HCT116 (cell line): Measurements from ENCODE around the gene MAT2B.

ENCODE experiments used
- EZH2 ChIP-seq: fragments of 200-600 bp; sonication (generic); IDR thresholded peaks from 2 replicates; pipeline ENCODE4 v1.6.1; 2017; ENCODE audit warnings: antibody characterized with exemption, mixed run types
- SRF ChIP-seq: IDR thresholded peaks from 2 replicates; pipeline ENCODE4 v1.6.1; 2012; ENCODE audit warnings: low read depth
- TF ChIP-seq, protein P1 (sequence below), 3 experiments: fragments of 200-600 bp in 1 of 3; sonication (generic) in 1 of 3; IDR thresholded peaks in 2 of 3; conservative IDR thresholded peaks in 1 of 3; 2 replicates each; pipeline ENCODE4 v1.5.1; 2012 to 2017; ENCODE audit warnings: low read depth in 2 of 3, low read length in 2 of 3, antibody characterized with exemption in 1 of 3, borderline replicate concordance in 1 of 3, control low read depth in 1 of 3, mild to moderate bottlenecking in 1 of 3, mixed read lengths in 1 of 3, mixed run types in 1 of 3, moderate library complexity in 1 of 3; ENCODE audit not compliant: insufficient read depth in 1 of 3
- TF ChIP-seq, protein P2 (sequence below): IDR thresholded peaks from 2 replicates; pipeline ENCODE4 v1.6.1; 2012; ENCODE audit warnings: low read depth

DNA sequence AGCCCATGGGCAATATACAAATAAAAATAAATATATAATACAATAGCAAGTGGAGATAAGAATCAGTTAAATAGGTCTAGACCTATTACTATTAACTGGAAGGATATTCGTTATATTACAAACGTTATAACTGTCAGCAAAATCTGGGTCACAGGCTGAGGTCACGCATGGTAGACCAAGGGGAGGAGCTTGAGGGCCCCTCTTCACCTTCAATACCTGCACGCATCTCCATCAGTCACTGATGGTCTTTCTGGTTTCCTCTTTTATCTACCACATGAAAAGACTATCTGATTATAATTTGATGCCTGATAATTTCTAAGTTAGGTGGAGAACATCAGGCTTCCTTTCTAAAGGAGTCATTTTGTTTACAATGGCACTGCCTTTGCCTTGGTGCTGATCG is 43.2 kb downstream of the MAT2B start:
- TF ChIP-seq EZH2 (no peak), SRF (no peak)
- TF ChIP-seq, protein P1, sequence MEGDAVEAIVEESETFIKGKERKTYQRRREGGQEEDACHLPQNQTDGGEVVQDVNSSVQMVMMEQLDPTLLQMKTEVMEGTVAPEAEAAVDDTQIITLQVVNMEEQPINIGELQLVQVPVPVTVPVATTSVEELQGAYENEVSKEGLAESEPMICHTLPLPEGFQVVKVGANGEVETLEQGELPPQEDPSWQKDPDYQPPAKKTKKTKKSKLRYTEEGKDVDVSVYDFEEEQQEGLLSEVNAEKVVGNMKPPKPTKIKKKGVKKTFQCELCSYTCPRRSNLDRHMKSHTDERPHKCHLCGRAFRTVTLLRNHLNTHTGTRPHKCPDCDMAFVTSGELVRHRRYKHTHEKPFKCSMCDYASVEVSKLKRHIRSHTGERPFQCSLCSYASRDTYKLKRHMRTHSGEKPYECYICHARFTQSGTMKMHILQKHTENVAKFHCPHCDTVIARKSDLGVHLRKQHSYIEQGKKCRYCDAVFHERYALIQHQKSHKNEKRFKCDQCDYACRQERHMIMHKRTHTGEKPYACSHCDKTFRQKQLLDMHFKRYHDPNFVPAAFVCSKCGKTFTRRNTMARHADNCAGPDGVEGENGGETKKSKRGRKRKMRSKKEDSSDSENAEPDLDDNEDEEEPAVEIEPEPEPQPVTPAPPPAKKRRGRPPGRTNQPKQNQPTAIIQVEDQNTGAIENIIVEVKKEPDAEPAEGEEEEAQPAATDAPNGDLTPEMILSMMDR (IDR thresholded peaks at IDR 0.05 in 2 of 3, conservative IDR thresholded peaks at IDR 0.05 in 1 of 3; ENCODE audit: borderline replicate concordance in 1 of 3, insufficient read depth in 1 of 3, low read depth in 2 of 3, low read length in 2 of 3) = no peak
- TF ChIP-seq, protein P2, sequence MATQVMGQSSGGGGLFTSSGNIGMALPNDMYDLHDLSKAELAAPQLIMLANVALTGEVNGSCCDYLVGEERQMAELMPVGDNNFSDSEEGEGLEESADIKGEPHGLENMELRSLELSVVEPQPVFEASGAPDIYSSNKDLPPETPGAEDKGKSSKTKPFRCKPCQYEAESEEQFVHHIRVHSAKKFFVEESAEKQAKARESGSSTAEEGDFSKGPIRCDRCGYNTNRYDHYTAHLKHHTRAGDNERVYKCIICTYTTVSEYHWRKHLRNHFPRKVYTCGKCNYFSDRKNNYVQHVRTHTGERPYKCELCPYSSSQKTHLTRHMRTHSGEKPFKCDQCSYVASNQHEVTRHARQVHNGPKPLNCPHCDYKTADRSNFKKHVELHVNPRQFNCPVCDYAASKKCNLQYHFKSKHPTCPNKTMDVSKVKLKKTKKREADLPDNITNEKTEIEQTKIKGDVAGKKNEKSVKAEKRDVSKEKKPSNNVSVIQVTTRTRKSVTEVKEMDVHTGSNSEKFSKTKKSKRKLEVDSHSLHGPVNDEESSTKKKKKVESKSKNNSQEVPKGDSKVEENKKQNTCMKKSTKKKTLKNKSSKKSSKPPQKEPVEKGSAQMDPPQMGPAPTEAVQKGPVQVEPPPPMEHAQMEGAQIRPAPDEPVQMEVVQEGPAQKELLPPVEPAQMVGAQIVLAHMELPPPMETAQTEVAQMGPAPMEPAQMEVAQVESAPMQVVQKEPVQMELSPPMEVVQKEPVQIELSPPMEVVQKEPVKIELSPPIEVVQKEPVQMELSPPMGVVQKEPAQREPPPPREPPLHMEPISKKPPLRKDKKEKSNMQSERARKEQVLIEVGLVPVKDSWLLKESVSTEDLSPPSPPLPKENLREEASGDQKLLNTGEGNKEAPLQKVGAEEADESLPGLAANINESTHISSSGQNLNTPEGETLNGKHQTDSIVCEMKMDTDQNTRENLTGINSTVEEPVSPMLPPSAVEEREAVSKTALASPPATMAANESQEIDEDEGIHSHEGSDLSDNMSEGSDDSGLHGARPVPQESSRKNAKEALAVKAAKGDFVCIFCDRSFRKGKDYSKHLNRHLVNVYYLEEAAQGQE = no peak
